HEK293 (cell line): ENCODE results near the gene SARNP.

Source experiments
- CTCF ChIA-PET: fragments of 350-600 bp; formaldehyde crosslinking; extraction: SDS; loops from one replicate; lab custom pipeline; 2021; ENCODE audit warnings: antibody characterized with exemption; lab: Yijun Ruan, JAX
- POLR2A ChIA-PET: fragments of 300-600 bp; formaldehyde crosslinking; extraction: SDS; loops from one replicate; lab custom pipeline; 2020; ENCODE audit warnings: antibody characterized with exemption, inconsistent platforms; lab: Yijun Ruan, JAX
- H3K27ac ChIP-seq: fragments of 200-500 bp; sonication (Bioruptor generic); 2 replicates; pipeline ENCODE4 v1.5.1; 2014; ENCODE audit warnings: low read depth, low read length, control low read depth, inconsistent platforms; ENCODE audit errors: extremely low read depth
- H3K36me3 ChIP-seq, 2 experiments: fragments of 200-500 bp in 1 of 2; sonication (Bioruptor generic) in 1 of 2; 1 replicate in 1 of 2; 2 replicates in 1 of 2; pipeline ENCODE4 v1.5.1; 2014 to 2017; ENCODE audit warnings: inconsistent platforms in 2 of 2, low read length in 2 of 2; ENCODE audit not compliant: control insufficient read depth in 2 of 2, insufficient read depth in 1 of 2
- H3K4me1 ChIP-seq: fragments of 200-500 bp; sonication (Bioruptor generic); 2 replicates; pipeline ENCODE4 v1.5.1; 2014; ENCODE audit warnings: mild to moderate bottlenecking, low read length, inconsistent platforms; ENCODE audit not compliant: control insufficient read depth, insufficient read depth
- H3K4me3 ChIP-seq: 2 replicates; pipeline ENCODE4 v1.5.1; 2011; ENCODE audit warnings: low read depth, mild to moderate bottlenecking, control low read depth, low read length, moderate library complexity
- H3K9me3 ChIP-seq: fragments of 200-500 bp; sonication (Bioruptor generic); 2 replicates; pipeline ENCODE4 v1.5.1; 2014; ENCODE audit warnings: low read depth, low read length, inconsistent platforms; ENCODE audit not compliant: control insufficient read depth, insufficient read depth
- CTCF ChIP-seq: fragments of 450-650 bp; formaldehyde crosslinking; IDR thresholded peaks from 2 replicates; pipeline ENCODE4 v1.5.1; 2016; ENCODE audit warnings: missing biosample characterization, missing genetic modification characterization
- EGR2 ChIP-seq: fragments of 450-650 bp; formaldehyde crosslinking; IDR thresholded peaks from 2 replicates; pipeline ENCODE4 v1.5.1; 2016; ENCODE audit warnings: low read depth, missing biosample characterization, missing genetic modification characterization
- GFI1B ChIP-seq: fragments of 450-650 bp; formaldehyde crosslinking; IDR thresholded peaks from 2 replicates; pipeline ENCODE4 v1.5.1; 2016; ENCODE audit warnings: missing biosample characterization, missing genetic modification characterization
- PBX3 ChIP-seq: sonication (generic); formaldehyde crosslinking; IDR thresholded peaks from 2 replicates; pipeline ENCODE4 v1.8.1; 2022; ENCODE audit warnings: mild to moderate bottlenecking, moderate library complexity, missing genetic modification reagents
- PRDM10 ChIP-seq: fragments of 450-650 bp; formaldehyde crosslinking; IDR thresholded peaks from 2 replicates; pipeline ENCODE4 v1.5.1; 2016; ENCODE audit warnings: missing biosample characterization, missing genetic modification characterization
- SP2 ChIP-seq: fragments of 450-650 bp; formaldehyde crosslinking; IDR thresholded peaks from 2 replicates; pipeline ENCODE4 v1.5.1; 2016; ENCODE audit warnings: missing biosample characterization, missing genetic modification characterization
- SP7 ChIP-seq: fragments of 450-650 bp; formaldehyde crosslinking; IDR thresholded peaks from 2 replicates; pipeline ENCODE4 v1.5.1; 2016; ENCODE audit warnings: missing biosample characterization, missing genetic modification characterization
- ZBTB26 ChIP-seq: fragments of 450-650 bp; formaldehyde crosslinking; optimal IDR thresholded peaks from 2 replicates; pipeline ENCODE3; 2016; ENCODE audit warnings: missing biosample characterization, mild to moderate bottlenecking, missing genetic modification characterization
- ZBTB48 ChIP-seq: fragments of 450-650 bp; formaldehyde crosslinking; IDR thresholded peaks from 2 replicates; pipeline ENCODE4 v1.5.1; 2016; ENCODE audit warnings: missing biosample characterization, missing genetic modification characterization
- ZBTB49 ChIP-seq: fragments of 450-650 bp; formaldehyde crosslinking; IDR thresholded peaks from 2 replicates; pipeline ENCODE4 v1.5.1; 2016; ENCODE audit warnings: missing biosample characterization, missing genetic modification characterization, low read depth
- ZBTB8A ChIP-seq: fragments of 450-650 bp; formaldehyde crosslinking; IDR thresholded peaks from 2 replicates; pipeline ENCODE4 v1.5.1; 2016; ENCODE audit warnings: missing biosample characterization, missing genetic modification characterization
- ZNF24 ChIP-seq: fragments of 450-650 bp; formaldehyde crosslinking; IDR thresholded peaks from 2 replicates; pipeline ENCODE4 v1.5.1; 2016; ENCODE audit warnings: missing biosample characterization, missing genetic modification characterization
- ZNF280D ChIP-seq: fragments of 450-650 bp; formaldehyde crosslinking; IDR thresholded peaks from 2 replicates; pipeline ENCODE4 v1.5.1; 2016; ENCODE audit warnings: missing biosample characterization, missing genetic modification characterization
- ZNF549 ChIP-seq: fragments of 450-650 bp; IDR thresholded peaks from 2 replicates; pipeline ENCODE4 v1.5.1; 2018; ENCODE audit warnings: missing biosample characterization, missing genetic modification characterization, mild to moderate bottlenecking, inconsistent platforms, moderate library complexity
- ZNF555 ChIP-seq: fragments of 450-650 bp; formaldehyde crosslinking; conservative IDR thresholded peaks from 2 replicates; pipeline ENCODE4 v1.5.1; 2017; ENCODE audit warnings: missing biosample characterization, mild to moderate bottlenecking, missing genetic modification characterization, inconsistent platforms
- ZNF610 ChIP-seq: fragments of 450-650 bp; formaldehyde crosslinking; IDR thresholded peaks from 2 replicates; pipeline ENCODE4 v1.5.1; 2016; ENCODE audit warnings: missing biosample characterization, missing genetic modification characterization, borderline replicate concordance
- ZNF621 ChIP-seq: fragments of 450-650 bp; formaldehyde crosslinking; IDR thresholded peaks from 2 replicates; pipeline ENCODE4 v1.5.1; 2017; ENCODE audit warnings: missing biosample characterization, missing genetic modification characterization
- ZNF76 ChIP-seq: fragments of 450-650 bp; formaldehyde crosslinking; IDR thresholded peaks from 2 replicates; pipeline ENCODE4; 2016; ENCODE audit warnings: low read depth, missing biosample characterization, missing genetic modification characterization, borderline replicate concordance
- ZXDB ChIP-seq: fragments of 450-650 bp; formaldehyde crosslinking; IDR thresholded peaks from 2 replicates; pipeline ENCODE4 v1.5.1; 2016; ENCODE audit warnings: missing biosample characterization, missing genetic modification characterization

SARNP gene

GRCh38 chr12:55744340-55745030 is 73.0 kb downstream of the SARNP start (continued):
- TF ChIP-seq PRDM10 (tag by site-specific recombination): peak; percentile 97
- no peak for TF ChIP-seq ZNF621 (tag by site-specific recombination)
- TF ChIP-seq EGR2 (tag by site-specific recombination): peak; percentile 64; the same call in 1 of the 2 replicates
- TF ChIP-seq ZNF280D: no peak
- no peak for TF ChIP-seq ZBTB49 (tag by site-specific recombination)
- TF ChIP-seq ZBTB48: peak; percentile 27; the same call in 1 of the 2 replicates
- TF ChIP-seq ZNF76 (tag by site-specific recombination): peak; percentile 58; the same call in 1 of the 2 replicates
- no peak for TF ChIP-seq ZNF549 (tag by site-specific recombination)
- no peak for TF ChIP-seq ZNF555 (tag by site-specific recombination)
- no peak for TF ChIP-seq GFI1B (tag by site-specific recombination)

- Histone ChIP-seq H3K4me3 (peak overlapping the region; percentile 65), H3K27ac (peak overlapping the region; percentile 68; the same call in 1 of the 2 replicates), H3K4me1 (peaks cover 12% of the 10 kb centered on the region; the same call in 1 of the 2 replicates), H3K9me3 (no peaks in the 10 kb centered on the region), H3K36me3 (peaks cover 0 to 21% of the 10 kb centered on the region in 2 experiments; a peak in 1 of 3 replicates)
- POLR2A ChIA-PET: interaction anchor here (0.5 to 2.5 kb wide), 15 partner anchors 9 to 487 kb away, joined by 3 to 17 read pairs (median 5); partner anchors contain the start of genes CD63, DNAJC14, ORMDL2 and RAB5B
- CTCF ChIA-PET: interaction anchor here (0.6 to 1.4 kb wide), 6 partner anchors 14 to 296 kb away, joined by 3 to 4 read pairs (median 4); a partner anchor contains a TSS
- TF ChIP-seq CTCF (tag by site-specific recombination) (peak; percentile 73), ZBTB26 (peak; percentile 69), ZBTB8A (tag by site-specific recombination) (peak; percentile 90), ZXDB (tag by site-specific recombination) (0 out of 2 replicates have a peak, but pooled peaks have one; percentile 29), ZNF610 (tag by site-specific recombination) (no peak), ZNF24 (tag by site-specific recombination) (peak; percentile 22; the same call in 1 of the 2 replicates), SP7 (tag by site-specific recombination) (no peak; the same call in 1 of the 2 replicates), PBX3 (CRISPR knock-in tag) (0 out of 2 replicates have a peak, but pooled peaks have one; percentile 22), SP2 (tag by site-specific recombination) (peak; percentile 15; the same call in 1 of the 2 replicates)
Observed at GRCh38 chr12:55743406-55744339, 73.9 kb downstream of the SARNP start.
